Neural crest cell (in vitro differentiated cells): ENCODE measurements around the gene FRRS1. TPM values are rescaled to one million over a fixed set of nuclear protein-coding genes. Genes with fewer than 3 reads are reported as not detected.
"Not testable (repeated sequence)": the region's sequence is repeated elsewhere in the genome, so short reads cannot be mapped to it uniquely, and the experiment has no call there.

ENCODE experiments used
- DNase-seq: peaks from one replicate; pipeline ENCODE4 v3.0.0; 2021; ENCODE audit warnings: low read depth, mixed read lengths, low spot score
- H3K27ac Mint-ChIP-seq: one replicate; pipeline ENCODE4 v1.8.0; 2021; ENCODE audit warnings: mild to moderate bottlenecking, mixed read lengths; ENCODE audit not compliant: unreplicated experiment
- H3K27me3 Mint-ChIP-seq: 2 replicates; pipeline ENCODE4 v1.8.0; 2021; ENCODE audit warnings: low read depth, mild to moderate bottlenecking, mixed read lengths
- H3K36me3 Mint-ChIP-seq: 2 replicates; pipeline ENCODE4 v1.8.0; 2021; ENCODE audit warnings: low read depth, mild to moderate bottlenecking, mixed read lengths
- H3K4me1 Mint-ChIP-seq: 2 replicates; pipeline ENCODE4 v1.8.0; 2021; ENCODE audit warnings: mixed read lengths
- H3K4me3 Mint-ChIP-seq: one replicate; pipeline ENCODE4 v1.8.0; 2021; ENCODE audit warnings: mild to moderate bottlenecking, mixed read lengths
- H3K9me3 Mint-ChIP-seq: 2 replicates; pipeline ENCODE4 v1.8.0; 2021; ENCODE audit warnings: mixed read lengths
- total RNA-seq: library from RNA; stranded (reverse); gene quantifications from 2 replicates; pipeline ENCODE4 v1.2.1, GENCODE V29; 2021
- TF ChIP-seq, protein P1 (sequence below): fragments of 200-600 bp; sonication (generic); conservative IDR thresholded peaks from 2 replicates; pipeline ENCODE4 v1.5.0; 2021; ENCODE audit warnings: antibody characterized with exemption, mild to moderate bottlenecking

The FRRS1 gene
- total RNA-seq, 1 donor from 2014 or later = 8.2 TPM

GRCh38 chr1:99806882-99807281 lies 40.4 kb upstream of the FRRS1 start:
- Mint-ChIP-seq H3K4me1 (peaks cover 6% of the 10 kb centered on the region), H3K27ac (no peak overlapping the region), H3K27me3 (peaks cover 9% of the 10 kb centered on the region), H3K4me3 (no peak overlapping the region), H3K9me3 (no peaks in the 10 kb centered on the region), H3K36me3 (no peaks in the 10 kb centered on the region)
- TF ChIP-seq, protein P1, sequence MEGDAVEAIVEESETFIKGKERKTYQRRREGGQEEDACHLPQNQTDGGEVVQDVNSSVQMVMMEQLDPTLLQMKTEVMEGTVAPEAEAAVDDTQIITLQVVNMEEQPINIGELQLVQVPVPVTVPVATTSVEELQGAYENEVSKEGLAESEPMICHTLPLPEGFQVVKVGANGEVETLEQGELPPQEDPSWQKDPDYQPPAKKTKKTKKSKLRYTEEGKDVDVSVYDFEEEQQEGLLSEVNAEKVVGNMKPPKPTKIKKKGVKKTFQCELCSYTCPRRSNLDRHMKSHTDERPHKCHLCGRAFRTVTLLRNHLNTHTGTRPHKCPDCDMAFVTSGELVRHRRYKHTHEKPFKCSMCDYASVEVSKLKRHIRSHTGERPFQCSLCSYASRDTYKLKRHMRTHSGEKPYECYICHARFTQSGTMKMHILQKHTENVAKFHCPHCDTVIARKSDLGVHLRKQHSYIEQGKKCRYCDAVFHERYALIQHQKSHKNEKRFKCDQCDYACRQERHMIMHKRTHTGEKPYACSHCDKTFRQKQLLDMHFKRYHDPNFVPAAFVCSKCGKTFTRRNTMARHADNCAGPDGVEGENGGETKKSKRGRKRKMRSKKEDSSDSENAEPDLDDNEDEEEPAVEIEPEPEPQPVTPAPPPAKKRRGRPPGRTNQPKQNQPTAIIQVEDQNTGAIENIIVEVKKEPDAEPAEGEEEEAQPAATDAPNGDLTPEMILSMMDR = no peak
- DNase-seq = no peak

DNA sequence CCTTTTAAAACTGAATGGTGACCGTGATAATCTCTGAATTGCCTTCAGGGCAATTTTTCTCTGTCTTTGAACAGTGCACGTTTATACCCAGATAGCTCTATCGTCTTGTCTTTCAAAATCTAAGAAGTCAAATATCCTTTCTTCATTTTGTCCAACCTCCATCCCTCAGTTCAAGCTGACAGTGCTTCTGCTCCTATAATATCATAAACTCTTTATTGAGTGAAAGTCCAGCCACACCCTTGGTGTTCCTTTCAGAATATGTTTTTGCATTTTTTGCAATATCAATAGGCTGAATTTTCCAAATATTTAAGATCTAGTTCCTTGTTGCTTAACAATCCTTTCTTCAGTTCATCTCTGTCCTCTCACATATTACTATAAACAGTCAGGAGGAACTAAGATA lies 35.1 kb upstream of the FRRS1 start:
- TF ChIP-seq, protein P1 = no peak
- H3K9me3 Mint-ChIP-seq = no peaks in the 10 kb centered on the region
- H3K36me3 Mint-ChIP-seq = no peaks in the 10 kb centered on the region
- no peak for DNase-seq
- H3K27me3 Mint-ChIP-seq = peaks cover 2% of the 10 kb centered on the region
- H3K4me3 Mint-ChIP-seq = no peak overlapping the region
- no peaks in the 10 kb centered on the region for H3K4me1 Mint-ChIP-seq
- no peak overlapping the region for H3K27ac Mint-ChIP-seq

DNA sequence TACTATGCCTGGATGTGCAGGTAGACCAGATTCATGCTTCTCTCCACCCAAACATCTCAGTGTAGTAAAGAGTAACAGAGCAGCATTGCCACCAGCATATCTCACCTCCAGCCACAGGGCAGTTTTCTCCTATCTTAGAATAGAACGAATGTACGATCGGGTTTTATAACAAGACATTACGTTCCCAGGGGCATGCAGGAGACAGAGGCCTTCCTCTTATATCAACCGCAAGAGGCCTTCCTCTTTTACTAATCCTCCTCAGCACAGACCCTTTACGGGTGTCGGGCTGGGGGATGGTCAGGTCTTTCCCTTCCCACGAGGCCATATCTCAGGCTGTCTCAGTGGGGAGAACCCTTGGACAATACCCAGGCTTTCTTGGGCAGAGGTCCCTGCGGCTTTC lies 27.4 kb upstream of the FRRS1 start:
- H3K4me1 Mint-ChIP-seq, H3K4me3 Mint-ChIP-seq, H3K27ac Mint-ChIP-seq, H3K27me3 Mint-ChIP-seq, H3K36me3 Mint-ChIP-seq, H3K9me3 Mint-ChIP-seq, DNase-seq: not testable (repeated sequence)

DNA sequence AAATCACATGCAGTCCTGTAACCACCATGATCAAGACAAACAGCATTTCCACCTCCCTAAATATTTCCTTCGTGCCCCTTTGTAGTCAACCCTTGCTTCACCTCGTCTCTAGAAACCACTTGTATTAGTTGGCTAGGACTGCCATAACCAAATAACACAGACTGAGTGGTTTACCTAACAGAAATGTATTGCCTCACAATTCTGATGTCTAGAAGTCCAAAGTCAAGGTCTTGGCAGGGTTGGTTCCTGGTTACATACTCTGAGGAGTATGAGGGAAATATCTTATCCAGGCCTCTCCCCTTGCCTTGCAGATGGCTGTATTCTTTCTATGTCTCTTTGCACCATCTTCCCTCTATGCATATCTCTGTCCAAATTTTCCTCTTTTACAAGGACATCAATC lies 23.3 kb upstream of the FRRS1 start:
- Mint-ChIP-seq H3K36me3 (peaks cover 2% of the 10 kb centered on the region), H3K9me3 (peaks cover 7% of the 10 kb centered on the region), H3K27ac (no peak overlapping the region), H3K4me3 (no peak overlapping the region), H3K27me3 (peaks cover 3% of the 10 kb centered on the region), H3K4me1 (no peaks in the 10 kb centered on the region)
- TF ChIP-seq, protein P1 = no peak
- DNase-seq = no peak

GRCh38 chr1:99788896-99789295 lies 22.5 kb upstream of the FRRS1 start:
- no peak overlapping the region for H3K27ac Mint-ChIP-seq
- peaks cover 2% of the 10 kb centered on the region for H3K36me3 Mint-ChIP-seq
- H3K4me1 Mint-ChIP-seq = no peaks in the 10 kb centered on the region

GRCh38 chr1:99786751-99787501 lies 20.5 kb upstream of the FRRS1 start:
- H3K36me3 Mint-ChIP-seq = peaks cover 2% of the 10 kb centered on the region
- TF ChIP-seq, protein P1 = no peak
- H3K27me3 Mint-ChIP-seq = peaks cover 3% of the 10 kb centered on the region
- DNase-seq = no peak
- no peak overlapping the region for H3K4me3 Mint-ChIP-seq
- peaks cover 7% of the 10 kb centered on the region for H3K9me3 Mint-ChIP-seq
- H3K27ac Mint-ChIP-seq = no peak overlapping the region
- H3K4me1 Mint-ChIP-seq = no peaks in the 10 kb centered on the region

More at GRCh38 chr1:99788896-99789295, 22.5 kb upstream of the FRRS1 start:
- TF ChIP-seq, protein P1 = no peak
- Mint-ChIP-seq H3K4me3 (no peak overlapping the region), H3K9me3 (peaks cover 7% of the 10 kb centered on the region), H3K27me3 (peaks cover 3% of the 10 kb centered on the region)
- DNase-seq = no peak
